Cerebellar cortex (tissue), 1 donor: ENCODE results near the gene MCMBP.

ENCODE experiments used
- DNase-seq: peaks from one replicate; pipeline ENCODE4 v3.0.0-alpha.2; 2015; ENCODE audit warnings: low spot score

The MCMBP gene

GRCh38 chr10:119783665-119784027, 89.0 kb downstream of the MCMBP start:
- no peak for DNase-seq

GRCh38 chr10:119782981-119783664, 89.5 kb downstream of the MCMBP start:
- no peak for DNase-seq

GRCh38 chr10:119781498-119781897, 91.1 kb downstream of the MCMBP start:
- no peak for DNase-seq

DNA sequence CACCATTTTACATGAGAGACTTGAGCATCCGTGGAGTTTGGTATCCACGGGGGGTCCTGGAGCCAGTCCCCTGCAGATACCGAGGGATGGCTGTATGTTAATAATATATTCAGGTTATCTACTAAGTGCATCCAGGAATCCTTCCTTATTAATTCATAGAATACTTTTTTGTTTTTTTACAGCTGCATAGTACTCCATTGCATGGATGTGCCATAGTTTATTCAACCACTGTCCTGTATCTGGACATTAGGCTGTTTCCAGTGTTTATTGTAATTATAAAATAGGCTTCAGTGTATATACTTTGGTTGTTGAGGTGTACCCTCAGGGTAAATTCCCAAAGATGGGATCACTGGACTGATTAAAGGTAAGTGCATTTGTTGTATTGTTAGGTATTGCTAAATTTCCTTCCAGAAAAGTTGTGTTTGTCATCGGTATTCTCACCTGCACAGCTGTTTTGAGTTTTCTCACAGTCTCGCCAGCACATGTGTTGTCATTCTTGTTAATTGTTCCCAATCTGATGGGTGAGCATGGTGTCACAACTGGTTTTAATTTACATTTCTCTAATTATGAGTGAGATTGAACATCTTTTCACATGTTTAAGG, 91.7 kb downstream of the MCMBP start:
- DNase-seq: no peak
